ENCODE data around the gene PRKN. TPM values are rescaled to one million over a fixed set of nuclear protein-coding genes. Genes with fewer than 3 reads are reported as not detected.
A peak's percentile ranks its signal among the peaks of the same experiment; 100 is the strongest.

Gene PRKN
- total RNA-seq, 1 donor from 2014 or later = 9.3 TPM

DNA sequence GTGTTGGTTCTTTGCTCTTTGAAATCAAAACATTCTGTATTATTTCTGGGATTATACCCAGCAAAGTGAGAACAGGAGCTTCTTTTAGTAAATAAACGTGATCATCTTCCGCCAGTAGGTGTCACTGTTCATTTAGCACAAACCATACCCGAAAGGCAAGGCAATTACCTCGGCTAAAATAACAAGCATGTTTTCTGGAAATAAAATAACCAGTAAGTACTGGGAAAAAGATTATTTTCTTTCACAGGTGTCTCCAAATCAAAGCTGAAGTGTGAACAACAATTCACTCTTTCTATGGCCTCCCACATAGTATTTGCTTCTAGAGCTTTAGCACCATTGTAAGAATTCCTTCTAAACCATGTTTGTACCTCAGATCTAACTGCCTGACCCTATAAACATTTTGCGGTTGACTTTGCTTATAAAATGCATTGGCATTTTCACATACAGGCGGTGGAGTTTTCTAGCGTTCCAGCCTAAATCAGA is 1309.1 kb downstream of the PRKN start:
- peak; percentile 78 for DNase-seq (ENCODE audit: low spot score)

DNA sequence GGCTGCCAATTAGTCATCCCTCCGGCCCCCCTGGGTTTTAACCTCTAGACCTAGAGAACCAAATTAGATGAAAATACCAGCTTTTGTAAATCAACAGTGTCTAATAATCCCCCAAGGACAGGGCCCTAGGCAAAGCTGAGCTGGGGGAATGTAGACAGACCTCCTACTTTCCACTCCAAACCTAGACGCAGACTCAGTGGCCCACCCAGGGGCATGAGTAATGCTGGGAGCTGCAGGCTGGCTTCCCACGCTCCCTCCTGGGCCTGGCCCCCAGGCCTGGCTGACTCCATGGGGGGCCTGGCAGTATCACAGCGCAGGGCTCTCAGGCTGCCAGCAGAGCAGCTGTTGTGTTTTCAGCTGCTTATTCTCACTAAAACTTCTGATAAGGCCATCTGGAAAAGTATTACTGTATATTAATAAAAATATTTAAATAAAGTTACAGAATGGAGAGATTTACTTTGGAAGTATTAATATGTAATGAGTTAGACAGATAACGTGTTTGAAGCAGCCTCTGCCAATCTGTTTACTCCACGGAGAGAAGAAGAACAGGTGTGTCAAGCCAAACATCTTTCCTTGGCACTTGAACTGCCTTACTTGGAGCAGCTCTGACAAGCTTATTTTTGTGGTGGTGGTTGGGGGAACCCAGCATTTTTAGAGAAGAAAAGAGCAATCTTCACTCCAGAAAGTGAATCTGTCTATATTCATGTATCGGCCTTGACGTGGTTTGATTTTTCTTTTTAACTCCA is 1309.7 kb downstream of the PRKN start:
- DNase-seq (ENCODE audit: low spot score) = peak; percentile 19

DNA sequence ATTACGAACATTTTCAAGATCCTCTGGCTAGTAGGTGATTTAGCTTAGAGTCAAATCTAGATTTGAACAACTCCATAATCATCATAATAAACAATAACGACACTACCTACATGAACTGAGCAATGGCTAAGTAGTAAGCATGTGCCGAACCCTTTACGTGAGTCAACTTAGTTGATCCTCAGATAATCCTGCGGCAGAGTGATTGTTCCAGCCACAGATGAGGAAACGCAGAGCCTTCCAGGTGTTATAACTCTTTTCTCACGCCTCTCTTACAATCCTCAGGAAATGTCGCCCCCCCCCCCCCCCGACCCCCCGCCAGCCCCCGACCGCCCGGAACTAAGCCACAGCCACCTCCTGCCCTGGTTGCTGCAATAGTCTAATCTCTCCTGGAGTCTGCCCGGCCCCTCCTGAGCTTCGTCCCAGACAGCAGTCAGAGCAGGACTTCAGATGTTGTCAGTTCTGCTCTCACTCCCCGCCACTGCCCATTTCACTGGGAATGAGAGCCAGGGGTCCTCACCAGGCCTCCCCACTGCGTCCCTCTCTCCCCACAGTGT is 1312.2 kb downstream of the PRKN start:
- no peak for DNase-seq (ENCODE audit: low spot score)

DNA sequence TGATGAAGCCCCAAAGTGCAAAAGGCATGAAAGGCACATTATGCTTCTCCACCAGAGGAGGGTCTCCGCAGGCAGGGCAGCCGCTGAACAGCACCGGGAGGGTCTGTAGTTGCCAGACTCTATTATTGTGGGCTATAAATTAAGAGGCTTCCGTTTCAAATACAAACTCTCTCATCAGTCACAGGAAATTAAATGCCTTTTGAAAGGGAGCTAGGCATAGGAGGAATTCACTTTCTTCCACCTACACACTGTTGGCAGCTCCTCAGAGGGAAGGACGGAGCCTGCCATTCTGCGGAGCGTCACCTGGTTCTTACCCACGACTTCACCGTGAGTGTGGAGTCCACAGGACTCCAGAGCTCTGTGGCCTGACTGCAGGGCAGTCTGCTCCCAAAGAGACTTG is 1312.9 kb downstream of the PRKN start:
- no peak for DNase-seq (ENCODE audit: low spot score)

DNA sequence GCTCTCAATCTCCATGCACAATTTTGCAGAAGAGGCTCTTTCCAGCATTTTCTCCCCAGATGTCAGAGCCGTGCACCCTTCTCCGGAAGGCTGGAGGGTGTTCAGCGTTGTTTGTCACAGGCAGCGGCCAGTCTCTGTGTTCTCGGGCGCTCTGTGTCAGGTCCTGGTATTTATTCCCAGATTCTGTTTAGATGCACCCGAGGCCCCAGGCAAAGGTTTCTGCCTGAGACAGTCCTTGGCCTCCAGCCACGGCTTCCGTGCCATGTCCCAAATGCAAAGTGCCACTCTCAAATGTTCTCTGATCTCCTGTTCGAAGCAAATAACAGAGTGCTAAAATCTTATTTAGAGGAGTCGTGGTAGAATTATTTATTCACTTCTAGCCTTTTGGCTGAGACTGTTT is 1313.4 kb downstream of the PRKN start:
- no peak for DNase-seq (ENCODE audit: low spot score)

DNA sequence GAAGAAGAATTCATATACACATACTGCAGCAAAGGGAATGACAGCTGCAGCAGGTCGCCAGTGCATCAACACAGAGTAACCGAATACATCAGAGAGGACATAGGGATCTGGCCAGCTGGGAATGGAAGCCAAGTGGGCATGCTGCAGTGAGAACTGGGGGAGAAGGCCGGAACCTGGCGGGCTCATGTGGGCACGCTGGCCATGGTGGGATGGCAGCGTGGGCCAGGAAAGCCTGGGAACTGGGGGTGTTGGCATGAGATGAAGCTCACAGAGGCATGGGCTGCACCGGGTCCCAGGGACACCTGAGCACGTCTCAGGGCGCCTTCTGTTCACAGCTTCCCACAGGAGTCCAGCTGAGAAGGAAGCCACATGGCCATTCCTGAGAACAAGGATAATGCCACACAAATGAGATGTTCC is 1314.2 kb downstream of the PRKN start:
- DNase-seq (ENCODE audit: low spot score) = no peak

DNA sequence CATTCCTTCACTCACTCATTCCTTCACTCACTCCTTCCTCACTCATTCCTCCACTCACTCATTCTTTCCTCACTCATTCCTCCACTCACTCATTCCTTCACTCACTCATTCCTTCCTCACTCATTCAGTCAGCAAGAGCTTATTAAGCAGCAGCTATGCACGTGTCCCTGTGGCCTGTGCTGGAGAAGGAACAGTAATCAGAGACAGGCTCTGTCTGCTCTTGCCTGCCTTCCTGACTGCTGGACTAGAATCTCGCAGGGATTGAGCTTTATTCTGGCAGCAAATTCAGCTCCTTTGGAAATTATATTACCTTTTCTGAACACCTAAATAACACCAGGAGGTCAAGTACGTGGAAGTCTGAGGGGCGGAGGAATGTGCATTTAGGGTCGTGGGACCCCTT is 1314.8 kb downstream of the PRKN start:
- DNase-seq (ENCODE audit: low spot score) = no peak

DNA sequence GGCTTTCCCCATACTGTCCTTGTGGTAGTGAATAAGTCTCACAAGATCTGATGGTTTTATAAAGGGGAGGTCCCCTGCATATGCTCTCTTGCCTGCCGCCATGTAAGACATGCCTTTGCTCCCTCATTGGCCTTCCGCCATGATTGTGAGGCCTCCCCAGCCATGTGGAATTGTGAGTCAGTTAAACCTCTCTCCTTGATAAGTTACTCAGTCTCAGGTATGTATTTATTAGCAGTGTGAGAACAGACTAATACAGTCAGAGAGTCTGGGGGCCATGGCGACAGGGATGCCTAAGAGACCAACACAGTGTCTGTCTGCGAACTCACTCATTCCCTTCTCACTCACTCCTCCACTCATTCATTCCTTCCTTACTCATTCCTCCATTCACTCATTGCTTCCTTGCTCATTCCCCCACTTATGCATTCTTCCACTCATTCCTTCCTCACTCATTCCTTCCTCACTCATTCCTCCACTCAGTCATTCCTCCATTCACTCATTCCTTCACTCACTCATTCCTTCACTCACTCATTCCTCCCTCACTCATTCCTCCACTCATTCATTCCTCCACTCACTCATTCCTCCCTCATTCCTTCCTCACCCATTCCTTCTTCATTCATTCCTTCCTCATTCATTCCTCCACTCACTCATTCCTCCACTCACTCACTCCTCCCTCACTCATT is 1316.2 kb downstream of the PRKN start:
- DNase-seq (ENCODE audit: low spot score) = no peak

DNA sequence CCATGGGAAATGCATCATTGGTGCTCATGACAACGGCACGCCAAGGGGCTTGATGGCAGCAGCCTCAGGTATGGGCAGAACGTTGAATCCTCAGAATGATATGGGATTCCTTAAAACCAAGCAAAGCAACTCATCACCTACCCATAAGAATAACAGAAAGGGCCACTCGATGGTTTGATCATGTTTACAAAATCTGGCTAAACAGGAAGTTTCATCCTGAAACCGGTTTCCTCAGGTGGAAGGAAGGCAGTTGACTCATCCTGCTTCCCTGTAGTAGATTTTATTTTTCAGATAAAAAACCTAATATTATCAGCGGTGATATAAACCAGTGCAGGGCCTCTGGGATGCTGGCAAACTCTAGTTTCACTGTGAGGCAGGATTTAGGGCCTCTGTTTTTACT is 1316.8 kb downstream of the PRKN start:
- no peak for DNase-seq (ENCODE audit: low spot score)

DNA sequence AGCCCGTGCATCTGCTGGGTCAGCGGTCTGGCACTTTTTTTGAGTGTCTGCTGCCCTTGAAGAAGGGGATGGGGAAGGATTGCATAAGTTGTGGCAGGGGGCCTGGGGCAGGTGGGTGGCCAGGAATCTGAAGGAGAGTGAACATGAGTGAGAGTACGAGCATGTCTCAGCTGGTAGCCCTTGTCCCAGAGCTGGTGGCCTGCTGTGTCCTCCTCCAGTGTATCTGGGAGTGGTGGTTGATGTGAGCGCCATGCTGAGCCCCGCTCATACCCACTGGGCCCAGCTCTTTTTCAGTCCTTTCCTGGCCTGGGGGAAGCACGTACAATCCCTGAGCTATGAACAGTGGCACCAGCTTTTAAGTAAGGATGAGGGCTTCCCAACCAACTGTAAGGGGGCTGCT is 1317.5 kb downstream of the PRKN start:
- no peak for DNase-seq (ENCODE audit: low spot score)

DNA sequence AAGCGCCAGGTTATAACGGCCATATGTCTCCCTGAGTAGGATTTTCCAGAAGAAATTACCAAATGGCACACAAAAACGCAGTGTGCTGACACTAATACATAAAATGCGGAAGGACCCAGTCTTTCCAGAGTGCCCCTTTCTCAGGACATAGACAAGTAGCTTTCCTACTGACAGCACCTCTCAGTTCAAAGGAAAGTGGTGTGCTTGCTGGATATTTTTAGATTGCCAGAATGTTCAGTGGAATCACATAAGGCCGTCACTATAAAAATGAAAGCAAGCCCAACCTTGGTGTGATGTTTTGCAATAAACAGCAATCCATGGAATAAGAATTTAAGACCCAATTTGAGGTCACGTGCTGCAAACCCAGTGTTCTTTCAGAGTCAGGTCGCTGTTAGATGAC is 1318.2 kb downstream of the PRKN start:
- DNase-seq (ENCODE audit: low spot score) = no peak

DNA sequence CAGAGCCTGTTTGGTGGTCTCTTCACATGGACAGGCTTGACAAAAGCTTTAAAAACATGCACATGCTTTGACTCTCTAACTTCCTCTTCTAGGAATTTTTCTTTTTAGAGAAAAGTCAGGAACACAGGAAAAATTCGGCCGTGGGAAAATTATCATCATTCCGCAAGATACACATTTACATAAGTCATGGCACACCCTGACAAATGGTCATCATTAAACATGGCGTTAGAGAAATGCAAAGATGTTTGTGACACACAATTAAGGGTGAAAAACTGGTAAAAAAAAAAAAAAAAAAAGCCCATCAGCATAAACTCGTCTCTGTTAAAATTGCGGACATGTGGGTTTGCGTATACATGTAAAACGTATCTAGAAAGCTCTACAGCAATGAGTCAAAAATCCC is 1319.5 kb downstream of the PRKN start:
- no peak for DNase-seq (ENCODE audit: low spot score)

DNA sequence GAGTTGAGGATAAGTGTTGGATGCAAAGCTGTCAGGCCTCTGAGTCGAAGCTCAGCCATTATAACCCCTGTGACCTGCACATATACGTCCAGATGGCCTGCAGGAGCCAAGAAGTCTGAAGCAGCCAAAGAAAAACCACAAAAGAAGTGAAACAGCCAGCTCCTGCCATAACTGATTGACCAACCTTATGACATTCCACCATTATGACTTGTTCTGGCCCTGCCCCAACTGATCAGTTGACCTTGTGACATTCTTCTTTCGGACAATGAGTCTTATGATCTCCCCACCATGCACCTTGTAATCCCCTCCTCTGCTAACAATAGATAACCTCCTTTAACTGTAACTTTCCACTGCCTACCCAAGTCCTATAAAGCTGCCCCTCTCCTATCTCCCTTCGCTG is 1320.0 kb downstream of the PRKN start:
- no peak for DNase-seq (ENCODE audit: low spot score)

DNA sequence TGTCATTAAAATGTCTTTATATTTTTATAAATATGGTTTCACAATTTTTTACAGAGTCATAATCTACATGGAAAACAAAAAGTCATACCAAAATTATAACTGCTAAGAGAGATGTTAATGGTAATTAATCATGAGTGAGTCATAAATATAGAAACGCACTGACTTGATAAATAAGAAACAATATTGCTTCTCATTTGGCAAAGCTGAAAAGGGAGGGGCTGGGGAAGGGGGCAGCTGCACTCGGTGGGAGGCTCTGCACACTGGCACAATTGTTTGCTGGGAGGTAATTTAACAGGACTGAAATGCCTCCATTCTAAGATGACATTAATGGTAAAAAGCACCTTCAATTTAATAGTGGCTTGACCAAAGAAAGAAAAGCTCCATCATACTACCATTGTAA is 1320.5 kb downstream of the PRKN start:
- no peak for DNase-seq (ENCODE audit: low spot score)

DNA sequence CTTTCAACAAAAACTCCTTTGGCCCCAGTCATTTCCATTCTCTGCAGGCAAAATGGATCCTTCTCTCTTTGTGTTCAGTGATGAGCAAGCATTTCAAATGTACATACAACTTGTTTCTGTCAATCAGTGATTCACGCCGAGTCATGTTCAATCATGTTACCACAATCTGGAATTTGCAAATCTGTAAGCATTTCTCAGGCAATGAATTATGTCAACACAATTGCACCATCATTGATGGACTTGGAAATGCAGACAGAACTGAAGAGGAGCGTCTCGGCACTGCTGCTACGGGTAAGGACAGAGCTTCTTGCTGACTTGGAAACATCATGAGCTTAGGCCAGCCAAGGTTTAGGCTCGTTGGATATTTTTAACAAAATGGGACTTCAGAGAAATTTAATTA is 1320.9 kb downstream of the PRKN start:
- no peak for DNase-seq (ENCODE audit: low spot score)

DNA sequence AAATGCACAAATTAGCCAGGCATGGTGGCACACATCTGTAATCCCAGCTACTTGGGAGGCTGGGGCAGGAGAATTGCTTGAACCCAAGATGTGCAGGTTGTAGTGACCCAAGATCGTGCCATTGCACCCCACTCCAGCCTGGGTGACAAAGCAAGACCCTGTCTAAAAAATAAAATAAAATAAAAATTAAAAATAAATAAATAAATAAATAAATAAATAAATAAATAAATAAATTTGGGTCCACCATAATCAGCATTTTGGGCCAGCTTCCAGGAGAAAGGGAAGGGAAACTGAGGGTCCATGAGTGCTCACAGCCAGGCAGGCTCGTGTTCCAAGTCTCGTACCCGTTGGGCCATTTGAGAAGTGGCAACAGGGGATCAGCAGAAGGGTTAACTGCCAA is 1322.1 kb downstream of the PRKN start:
- no peak for DNase-seq (ENCODE audit: low spot score)

DNA sequence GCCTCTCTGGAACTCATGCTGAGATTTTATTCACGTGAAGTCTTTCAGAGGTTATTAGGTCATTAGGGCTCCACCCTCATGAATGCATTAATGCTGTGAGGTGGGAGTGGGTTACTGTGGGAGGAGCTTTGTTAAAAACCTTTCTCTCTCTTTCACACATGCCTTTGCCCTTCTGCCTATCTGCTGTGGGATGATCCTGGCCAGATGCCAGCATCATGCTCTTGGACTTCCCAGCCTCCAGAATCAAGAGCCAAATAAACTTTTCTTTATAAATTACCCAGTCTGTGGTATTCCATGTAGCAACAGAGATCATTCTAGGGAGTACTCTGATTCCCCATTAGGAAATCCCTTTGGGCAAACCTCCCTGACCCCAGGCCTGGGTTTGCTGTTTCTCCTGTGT is 1323.8 kb downstream of the PRKN start:
- no peak for DNase-seq (ENCODE audit: low spot score)

DNA sequence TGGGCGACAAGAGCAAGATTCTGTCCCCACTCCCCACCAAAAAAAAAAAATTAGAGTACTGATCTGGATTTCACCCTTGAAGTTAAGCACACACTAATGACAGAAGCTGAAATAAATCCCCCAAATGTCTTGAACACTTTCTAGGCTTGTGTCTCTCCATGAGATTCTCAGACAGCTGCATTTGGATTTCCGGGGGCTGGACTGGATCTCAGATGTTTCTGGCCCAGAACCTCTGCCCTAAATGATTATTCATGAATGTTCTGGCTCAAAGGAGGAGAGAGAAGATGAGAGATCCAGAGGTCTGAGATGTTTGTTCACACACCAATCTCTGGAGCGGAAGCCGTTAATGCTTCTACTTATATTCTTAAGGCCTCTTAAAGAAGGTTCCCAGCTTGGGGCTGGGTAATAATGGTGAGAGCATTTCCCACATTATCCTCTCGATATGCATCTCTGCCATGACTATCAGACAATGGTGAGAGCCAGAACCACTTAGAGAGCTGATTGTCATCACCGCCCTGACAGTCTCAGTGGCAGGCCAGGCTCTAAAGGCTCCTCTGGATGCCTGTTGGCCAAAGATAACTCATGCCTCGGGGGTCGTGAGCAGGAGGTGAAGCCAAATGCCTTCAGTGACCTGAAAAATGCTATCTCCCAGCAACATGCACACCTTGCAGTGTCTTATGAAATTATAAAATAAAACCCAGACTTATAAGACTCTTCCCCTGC is 1325.8 kb downstream of the PRKN start:
- no peak for DNase-seq (ENCODE audit: low spot score)

DNA sequence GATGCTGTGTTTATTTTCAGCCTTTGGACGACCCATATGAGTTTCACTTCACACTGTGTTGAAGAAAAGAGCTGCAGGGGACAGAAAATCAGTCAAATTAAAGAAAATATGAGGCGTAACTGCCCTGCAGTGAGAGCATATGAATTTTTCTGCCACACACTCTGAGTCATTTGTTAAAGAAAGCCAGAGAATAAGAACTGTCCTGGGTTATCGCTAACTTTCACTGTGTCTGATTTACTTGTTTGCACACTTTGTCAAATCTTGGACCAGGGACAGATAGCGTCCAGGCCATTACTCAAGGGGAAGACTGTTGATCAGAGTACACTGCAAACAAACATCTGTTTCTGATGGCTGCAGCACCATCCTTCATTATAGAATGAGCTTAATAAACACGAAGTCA is 1326.9 kb downstream of the PRKN start:
- no peak for DNase-seq (ENCODE audit: low spot score)

DNA sequence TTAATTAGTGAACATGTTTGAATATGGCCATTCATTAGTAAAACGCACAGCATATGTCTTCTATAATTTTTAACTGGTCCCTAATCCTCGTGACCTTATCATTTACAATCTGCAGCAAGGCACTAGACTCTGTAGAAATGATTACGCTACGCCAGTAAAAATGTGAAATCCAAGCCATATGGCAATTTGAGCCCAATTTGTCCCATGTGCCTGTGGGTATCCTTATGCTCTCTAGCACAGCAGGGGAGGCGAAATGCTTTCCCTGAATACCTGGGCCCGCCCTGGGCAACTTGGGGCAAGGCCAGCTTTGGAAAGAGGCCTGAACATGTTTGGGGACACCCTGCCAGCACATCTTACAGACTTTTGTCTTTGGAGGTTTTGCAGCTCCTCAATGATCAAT is 1331.0 kb downstream of the PRKN start:
- DNase-seq (ENCODE audit: low spot score) = no peak

DNA sequence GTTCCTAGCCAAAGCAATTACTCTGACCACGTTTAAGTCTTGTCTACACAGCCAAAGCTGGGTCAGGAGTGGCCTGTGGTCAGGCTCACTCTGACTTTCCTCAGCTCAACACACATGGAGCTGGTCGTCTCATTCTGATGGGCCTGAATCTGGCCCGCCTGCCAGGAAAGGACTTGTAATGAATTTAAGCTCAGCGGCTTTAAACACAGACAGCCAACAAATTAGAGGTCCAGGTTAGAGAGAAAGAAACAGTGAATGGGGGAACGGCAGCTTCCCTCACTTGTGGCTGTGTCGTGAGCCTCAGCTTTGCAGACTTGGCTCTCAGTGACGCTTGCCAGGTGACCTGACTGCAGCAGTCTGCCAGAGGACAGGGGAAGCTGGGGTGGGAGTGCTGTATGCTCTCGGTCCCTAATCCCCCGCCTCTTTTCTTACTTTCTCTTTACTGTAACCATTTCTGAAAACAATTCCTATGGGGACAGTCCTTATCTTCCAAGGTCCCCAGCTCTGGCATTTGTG is 1331.8 kb downstream of the PRKN start:
- no peak for DNase-seq (ENCODE audit: low spot score)

DNA sequence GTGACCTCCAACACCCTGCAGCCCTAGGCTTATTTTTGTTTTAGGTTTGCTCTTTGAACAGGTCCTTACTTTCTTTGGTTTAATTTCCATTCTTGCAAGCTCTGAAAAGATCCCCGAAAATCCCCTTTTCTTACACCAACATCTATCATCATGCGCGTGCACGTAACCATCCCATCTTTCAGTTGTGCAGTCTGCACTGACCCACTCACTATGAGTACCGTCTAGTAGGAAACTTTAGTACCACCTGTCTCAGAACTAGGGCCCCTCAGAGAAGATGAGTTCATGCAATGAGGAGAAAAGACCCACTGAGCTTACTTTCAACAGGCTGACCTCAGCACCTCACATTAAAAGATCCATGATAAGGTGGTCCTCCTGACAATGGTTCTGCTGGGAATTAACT is 1333.1 kb downstream of the PRKN start:
- no peak for DNase-seq (ENCODE audit: low spot score)

Data from mucosa of gallbladder (tissue), 1 donor.